Germinal center (tissue), 1 donor: ENCODE data around the gene OMD.
A peak's percentile ranks its signal among the peaks of the same experiment; 100 is the strongest.

Experiments
- DNase-seq: peaks from one replicate; pipeline ENCODE4 v3.0.0; 2012; ENCODE audit warnings: mixed read lengths, low spot score

The OMD gene

GRCh38 chr9:92424340-92424739, at the start of gene OMD:
OMD (minus strand) TSS chr9:92424471; CDS start chr9:92417558, 6,913 bp downstream.
- no peak for DNase-seq

- DNase-seq, result no peak
Observed at GRCh38 chr9:92468206-92468605, 43.9 kb upstream of the OMD start.

GRCh38 chr9:92467511-92467910, 43.2 kb upstream of the OMD start:
- no peak for DNase-seq

GRCh38 chr9:92467041-92467440, 42.8 kb upstream of the OMD start:
- DNase-seq, result no peak

- DNase-seq, result no peak
Observed at GRCh38 chr9:92463984-92464383, 39.7 kb upstream of the OMD start.

GRCh38 chr9:92463387-92463786, 39.1 kb upstream of the OMD start:
- DNase-seq, result no peak

- no peak for DNase-seq
Observed at GRCh38 chr9:92457576-92457975, 33.3 kb upstream of the OMD start.

GRCh38 chr9:92455217-92455616, 30.9 kb upstream of the OMD start:
- DNase-seq, result peak; percentile 12

- DNase-seq, result no peak
Observed at GRCh38 chr9:92446536-92446935, 22.3 kb upstream of the OMD start.

GRCh38 chr9:92444841-92445240, 20.6 kb upstream of the OMD start:
- no peak for DNase-seq

GRCh38 chr9:92440751-92441046, 16.4 kb upstream of the OMD start:
- no peak for DNase-seq

- no peak for DNase-seq
Observed at GRCh38 chr9:92439921-92440750, 15.9 kb upstream of the OMD start.

- DNase-seq, result peak; percentile 4
Observed at GRCh38 chr9:92438900-92439526, 14.7 kb upstream of the OMD start.

GRCh38 chr9:92435263-92435662, 11.0 kb upstream of the OMD start:
- DNase-seq, result no peak

GRCh38 chr9:92432972-92433548, 8.8 kb upstream of the OMD start:
- DNase-seq, result no peak

GRCh38 chr9:92432350-92432749, 8.1 kb upstream of the OMD start:
- no peak for DNase-seq

- DNase-seq, result no peak
Observed at GRCh38 chr9:92429836-92430235, 5.6 kb upstream of the OMD start.

GRCh38 chr9:92426501-92427145, 2.4 kb upstream of the OMD start:
- no peak for DNase-seq

- no peak for DNase-seq
Observed at GRCh38 chr9:92425474-92425873, 1.2 kb upstream of the OMD start.

GRCh38 chr9:92423612-92424011, 659 bp downstream of the OMD start:
- DNase-seq, result no peak

GRCh38 chr9:92422611-92423338, 1.5 kb downstream of the OMD start:
- no peak for DNase-seq

- peak; percentile 16 for DNase-seq
Observed at GRCh38 chr9:92414566-92414965, 9.7 kb downstream of the OMD start.
